OCI-LY1 (cell line): ENCODE measurements around the gene SDR42E2.
"Not testable (repeated sequence)": the region's sequence is repeated elsewhere in the genome, so short reads cannot be mapped to it uniquely, and the experiment has no call there.

ENCODE experiments used
- EZH2 ChIP-seq: fragments of 200-600 bp; sonication (generic), shearing (Covaris generic); IDR thresholded peaks from 2 replicates; pipeline ENCODE4 v1.8.0; 2017; ENCODE audit warnings: borderline replicate concordance, mixed run types, mild to moderate bottlenecking, antibody characterized with exemption, low read length, moderate library complexity, mixed read lengths
- TF ChIP-seq, protein P1 (sequence below): fragments of 200-600 bp; sonication (generic), shearing (Covaris generic); IDR thresholded peaks from 2 replicates; pipeline ENCODE4 v1.5.1; 2017; ENCODE audit warnings: mild to moderate bottlenecking, antibody characterized with exemption, low read length, moderate library complexity, mixed read lengths

DNA sequence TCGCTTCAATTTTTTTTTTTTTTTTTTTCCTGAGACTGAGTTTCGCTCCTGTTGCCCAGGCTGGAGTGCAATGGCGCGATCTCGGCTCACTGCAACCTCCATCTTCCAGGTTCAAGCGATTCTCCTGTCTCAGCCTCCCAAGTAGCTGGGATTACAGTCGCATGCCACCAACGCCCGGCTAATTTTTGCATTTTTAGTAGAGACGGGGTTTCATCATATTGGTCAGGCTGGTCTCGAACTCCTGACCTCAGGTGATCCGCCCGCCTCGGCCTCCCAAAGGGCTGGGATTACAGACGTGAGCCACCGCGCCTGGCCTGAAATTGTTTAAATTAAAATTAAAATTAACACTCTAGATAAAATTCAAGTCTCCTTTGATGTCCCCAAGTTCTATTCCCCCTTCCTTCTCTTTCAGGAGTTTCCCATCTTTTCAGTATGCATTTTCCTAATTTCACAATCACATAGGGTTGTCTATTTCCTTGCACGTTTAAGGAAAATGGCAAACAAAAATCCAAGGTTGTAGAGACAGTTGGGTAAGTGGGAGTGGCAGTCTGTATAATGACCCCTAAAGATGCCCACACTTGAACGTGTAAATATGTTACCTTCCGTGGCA, 34.4 kb downstream of the SDR42E2 start:
- TF ChIP-seq, protein P1, sequence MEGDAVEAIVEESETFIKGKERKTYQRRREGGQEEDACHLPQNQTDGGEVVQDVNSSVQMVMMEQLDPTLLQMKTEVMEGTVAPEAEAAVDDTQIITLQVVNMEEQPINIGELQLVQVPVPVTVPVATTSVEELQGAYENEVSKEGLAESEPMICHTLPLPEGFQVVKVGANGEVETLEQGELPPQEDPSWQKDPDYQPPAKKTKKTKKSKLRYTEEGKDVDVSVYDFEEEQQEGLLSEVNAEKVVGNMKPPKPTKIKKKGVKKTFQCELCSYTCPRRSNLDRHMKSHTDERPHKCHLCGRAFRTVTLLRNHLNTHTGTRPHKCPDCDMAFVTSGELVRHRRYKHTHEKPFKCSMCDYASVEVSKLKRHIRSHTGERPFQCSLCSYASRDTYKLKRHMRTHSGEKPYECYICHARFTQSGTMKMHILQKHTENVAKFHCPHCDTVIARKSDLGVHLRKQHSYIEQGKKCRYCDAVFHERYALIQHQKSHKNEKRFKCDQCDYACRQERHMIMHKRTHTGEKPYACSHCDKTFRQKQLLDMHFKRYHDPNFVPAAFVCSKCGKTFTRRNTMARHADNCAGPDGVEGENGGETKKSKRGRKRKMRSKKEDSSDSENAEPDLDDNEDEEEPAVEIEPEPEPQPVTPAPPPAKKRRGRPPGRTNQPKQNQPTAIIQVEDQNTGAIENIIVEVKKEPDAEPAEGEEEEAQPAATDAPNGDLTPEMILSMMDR = not testable (repeated sequence)
- not testable (repeated sequence) for TF ChIP-seq EZH2
